ENCODE measurements around the gene TRRAP. TPM values are rescaled to one million over a fixed set of nuclear protein-coding genes. Genes with fewer than 3 reads are reported as not detected.

Gene TRRAP
- total RNA-seq, 1 experiment from 2014 or later = 3.9 TPM

DNA sequence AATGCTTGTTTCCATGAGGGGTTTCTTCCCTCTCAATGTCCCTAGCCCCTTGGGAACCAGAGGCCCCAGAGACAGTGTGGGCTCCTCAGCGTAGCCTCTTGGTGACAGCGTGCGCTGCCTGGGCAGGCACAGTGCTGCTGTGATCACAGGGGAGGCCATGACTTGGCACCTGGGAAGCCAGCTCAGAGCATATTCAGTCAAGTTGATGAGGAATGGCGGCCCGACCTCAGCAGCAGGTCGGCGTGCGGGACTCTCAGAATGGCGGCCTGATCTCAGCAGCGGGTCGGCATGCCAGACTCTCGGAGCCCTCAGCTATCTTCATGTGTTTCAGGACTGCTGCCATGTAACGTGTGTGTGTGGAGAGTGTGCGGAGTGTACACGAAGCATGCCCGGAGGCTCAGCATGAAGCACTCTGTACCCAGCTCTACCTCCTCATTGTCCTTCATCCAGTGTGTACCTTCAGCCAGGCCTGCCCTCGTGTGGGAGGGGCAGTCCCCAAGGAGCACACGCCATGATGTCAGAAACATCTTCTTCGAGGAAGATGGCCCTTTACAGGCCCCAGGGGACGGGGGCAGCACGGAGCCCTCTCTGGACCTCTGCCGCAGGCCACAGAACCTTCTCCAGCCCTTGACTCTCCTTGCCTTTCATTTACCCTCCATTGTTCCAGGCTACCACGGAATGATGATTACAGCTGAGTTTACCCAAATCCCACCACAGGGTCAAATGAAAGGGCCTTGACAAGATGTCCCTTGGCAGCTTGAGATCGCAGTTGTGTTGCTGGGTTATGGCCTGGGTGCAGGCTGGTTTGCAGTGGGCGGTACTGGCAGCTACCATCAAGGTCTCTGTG lies 135.2 kb downstream of the TRRAP start:
- peaks cover 5% of the 10 kb centered on the region for H3K36me3 ChIP-seq
- DNase-seq = no peak
- H3K9me3 ChIP-seq = no peaks in the 10 kb centered on the region
- H3K27me3 ChIP-seq = no peaks in the 10 kb centered on the region
- H3K4me3 ChIP-seq = no peak overlapping the region

DNA sequence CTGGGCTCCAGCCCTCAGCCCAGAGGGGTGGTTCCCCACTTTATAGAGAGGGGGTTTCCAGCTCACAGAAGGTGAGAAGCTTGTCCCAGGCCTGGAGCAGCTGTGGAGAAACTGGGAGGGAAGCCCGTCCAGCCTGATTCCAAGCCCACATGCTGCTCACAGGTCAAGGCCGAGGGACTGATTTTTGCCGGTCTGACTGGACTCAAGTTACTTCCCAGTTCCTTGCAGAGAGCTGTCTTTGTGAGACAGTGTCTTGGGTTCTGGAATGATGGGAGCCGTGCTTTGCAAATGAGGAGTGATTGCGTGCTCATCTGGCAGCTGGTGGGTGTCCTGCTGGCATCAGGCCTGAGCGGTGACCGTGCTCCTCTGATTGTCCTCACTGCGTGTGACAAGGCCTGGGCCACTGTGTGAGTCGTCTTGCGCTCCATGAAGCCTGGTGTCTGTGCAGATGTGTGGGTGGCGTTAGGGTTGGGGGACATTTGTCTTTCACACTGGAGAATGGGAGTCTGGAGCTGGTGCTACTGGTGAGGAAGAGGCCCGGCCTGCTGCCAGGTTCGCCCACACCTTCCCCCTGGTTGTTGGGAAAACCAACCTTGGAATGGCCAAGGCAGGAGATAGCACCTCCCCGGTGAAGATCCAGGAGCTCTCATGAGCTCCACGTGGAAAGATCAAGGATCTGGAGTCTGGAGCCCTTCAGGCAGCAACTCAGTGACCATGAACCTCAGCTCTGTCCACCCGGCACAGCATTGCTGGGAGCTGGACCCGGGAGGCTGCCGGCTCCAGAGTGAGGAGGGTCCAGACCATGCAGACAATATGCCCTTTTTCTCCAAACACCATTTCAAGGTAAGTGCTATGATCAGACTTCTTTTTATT lies 136.0 kb downstream of the TRRAP start:
- Histone ChIP-seq H3K36me3 (peaks cover 6% of the 10 kb centered on the region), H3K4me3 (no peak overlapping the region), H3K9me3 (no peaks in the 10 kb centered on the region), H3K27me3 (no peaks in the 10 kb centered on the region)
- no peak for DNase-seq

DNA sequence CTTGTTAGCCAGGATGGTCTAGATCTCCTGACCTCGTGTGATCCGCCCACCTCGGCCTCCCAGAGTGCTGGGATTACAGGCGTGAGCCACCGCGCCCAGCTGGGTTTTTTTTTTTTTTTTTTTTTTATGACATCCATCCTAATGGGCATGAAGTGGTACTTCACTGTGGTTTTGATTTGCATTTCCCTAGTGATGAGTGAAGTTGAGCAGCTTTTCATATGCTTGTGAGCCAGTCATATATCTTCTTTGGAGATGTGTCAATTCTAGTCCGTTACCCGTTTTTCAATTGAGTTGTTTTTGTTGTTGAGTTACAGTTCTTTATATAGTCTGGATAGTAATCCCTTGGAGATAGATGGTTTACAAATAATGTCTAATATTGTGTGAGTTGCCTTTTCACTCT lies 137.9 kb downstream of the TRRAP start:
- H3K27me3 ChIP-seq = no peaks in the 10 kb centered on the region
- no peak overlapping the region for H3K4me3 ChIP-seq
- no peak for DNase-seq
- H3K9me3 ChIP-seq = no peaks in the 10 kb centered on the region
- H3K36me3 ChIP-seq = peaks cover 6% of the 10 kb centered on the region

DNA sequence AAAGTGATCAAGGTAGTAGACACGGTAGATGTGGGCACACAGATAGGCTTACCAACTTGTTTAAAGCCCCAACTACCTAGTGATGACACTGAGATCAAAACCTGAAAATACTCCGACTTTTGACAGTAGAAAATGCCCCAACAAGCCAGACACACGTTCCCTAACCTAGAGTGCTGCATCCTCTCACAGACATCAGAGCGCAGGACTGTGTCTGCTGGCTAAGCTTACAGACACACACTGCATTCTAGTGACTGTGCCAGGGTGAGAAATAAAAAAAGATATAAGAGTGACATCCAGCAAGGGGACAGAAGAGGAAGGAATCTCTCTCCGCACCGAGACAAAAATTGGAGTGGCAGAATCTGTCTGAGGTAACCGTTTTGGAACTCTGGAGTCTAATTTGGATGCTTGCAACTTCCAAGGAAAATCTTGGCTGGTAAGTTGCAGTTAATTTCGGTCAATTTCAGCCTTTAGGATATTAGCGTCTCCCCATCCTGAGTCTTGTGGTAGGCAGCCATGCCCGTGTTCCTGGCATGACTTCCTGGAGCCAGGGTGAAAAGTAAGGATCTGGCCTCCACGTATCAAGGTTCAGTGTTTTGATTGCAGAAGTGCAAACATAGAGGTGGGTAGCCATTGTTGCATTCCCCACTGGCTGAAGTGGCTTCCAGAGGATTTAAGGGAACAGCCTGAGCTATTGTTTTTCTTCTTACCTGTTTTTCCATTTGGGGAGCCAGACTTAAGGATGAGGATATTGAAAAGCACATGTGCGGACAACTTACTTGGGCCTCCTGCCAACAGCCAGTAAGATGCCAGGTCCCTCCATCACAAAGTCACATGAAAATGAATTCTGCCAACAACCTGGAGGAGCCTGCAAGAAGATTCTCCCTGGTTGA lies 141.4 kb downstream of the TRRAP start:
- no peak for DNase-seq
- H3K27me3 ChIP-seq = no peaks in the 10 kb centered on the region
- no peaks in the 10 kb centered on the region for H3K9me3 ChIP-seq
- no peak overlapping the region for H3K4me3 ChIP-seq
- peaks cover 2% of the 10 kb centered on the region for H3K36me3 ChIP-seq

DNA sequence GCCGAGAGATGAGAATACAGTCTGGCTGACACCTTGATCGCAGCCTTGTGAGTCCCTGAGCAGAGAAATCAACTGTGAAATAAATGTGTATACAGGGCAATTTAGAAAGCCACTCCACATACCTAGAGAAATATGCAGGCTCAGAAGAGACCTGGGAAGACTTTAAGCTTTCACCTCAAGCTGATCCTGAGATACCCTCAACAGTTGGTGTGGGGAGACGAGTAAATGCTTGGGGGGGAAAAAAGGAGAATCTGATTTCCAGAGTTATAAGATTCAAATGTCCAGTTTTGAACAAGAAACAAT lies 142.0 kb downstream of the TRRAP start:
- no peak for DNase-seq
- Histone ChIP-seq H3K4me3 (no peak overlapping the region), H3K27me3 (no peaks in the 10 kb centered on the region), H3K36me3 (peaks cover 2% of the 10 kb centered on the region), H3K9me3 (no peaks in the 10 kb centered on the region)

GRCh38 chr7:99021941-99022560 lies 143.7 kb downstream of the TRRAP start:
- Histone ChIP-seq H3K9me3 (no peaks in the 10 kb centered on the region), H3K36me3 (peaks cover 2% of the 10 kb centered on the region), H3K4me3 (no peak overlapping the region), H3K27me3 (no peaks in the 10 kb centered on the region)
- no peak for DNase-seq

DNA sequence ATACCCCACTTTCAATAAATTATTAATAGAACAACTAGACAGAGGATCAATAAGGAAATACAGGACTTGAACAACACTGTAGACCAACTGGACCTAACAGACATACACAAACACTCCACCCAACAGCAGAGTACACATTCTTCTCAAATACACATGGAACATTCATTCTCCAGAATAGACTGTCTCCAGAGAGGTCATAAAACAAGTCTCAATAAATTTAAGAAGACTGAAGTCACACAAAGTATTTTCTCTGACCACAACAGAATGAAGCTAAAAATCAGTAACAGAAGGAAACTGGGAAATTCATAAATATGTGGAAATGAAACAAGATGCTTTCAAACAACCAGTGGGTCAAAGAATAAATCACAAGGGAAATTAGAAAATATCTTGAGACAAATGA lies 145.7 kb downstream of the TRRAP start:
- Histone ChIP-seq H3K36me3 (no peaks in the 10 kb centered on the region; the same call in none of the 2 replicates), H3K27me3 (no peaks in the 10 kb centered on the region), H3K4me3 (no peak overlapping the region), H3K9me3 (no peaks in the 10 kb centered on the region)
- no peak for DNase-seq

DNA sequence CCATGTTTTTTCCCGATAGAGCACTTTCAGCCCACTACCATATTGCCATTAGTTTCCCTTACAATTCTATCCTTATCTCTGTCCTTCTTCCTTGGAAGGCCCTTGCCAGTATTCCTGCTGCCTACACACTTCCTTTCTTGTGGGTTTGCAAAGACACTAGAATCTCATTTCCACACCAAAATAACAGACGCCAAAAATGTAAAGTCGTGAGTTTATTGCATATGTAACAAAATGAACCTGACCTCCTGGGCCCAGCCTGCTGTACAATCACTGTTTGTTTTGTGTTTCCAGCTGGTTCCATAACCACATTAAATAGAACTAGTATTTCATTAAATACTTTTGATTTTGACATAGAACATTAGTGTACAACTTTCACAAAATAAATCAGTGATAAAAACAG lies 148.9 kb downstream of the TRRAP start:
- Histone ChIP-seq H3K9me3 (no peaks in the 10 kb centered on the region), H3K36me3 (peaks cover 8% of the 10 kb centered on the region; the same call in 1 of the 2 replicates), H3K4me3 (no peak overlapping the region), H3K27me3 (no peaks in the 10 kb centered on the region)
- DNase-seq = no peak

DNA sequence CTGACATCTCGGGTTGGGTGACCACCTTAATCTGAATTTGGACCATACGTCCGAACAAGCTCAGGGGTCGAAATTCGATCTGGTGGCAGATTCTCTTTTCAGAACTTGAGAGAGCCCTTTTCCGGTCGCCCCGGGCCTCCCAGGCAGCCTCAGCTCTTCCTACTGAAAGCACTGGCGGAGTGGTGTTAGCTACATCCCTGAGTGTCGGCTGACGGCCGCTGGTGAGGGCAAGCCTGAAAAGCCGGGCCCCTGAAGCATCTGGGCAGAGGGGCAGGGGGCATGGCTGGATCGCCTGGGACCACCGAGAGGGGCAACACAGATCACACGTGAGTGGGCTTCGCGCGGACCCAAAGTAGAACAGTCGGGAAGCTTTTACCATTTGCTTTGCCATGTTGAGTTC lies 149.5 kb downstream of the TRRAP start:
- H3K36me3 ChIP-seq = peaks cover 8% of the 10 kb centered on the region; the same call in 1 of the 2 replicates
- no peak overlapping the region for H3K4me3 ChIP-seq
- no peaks in the 10 kb centered on the region for H3K27me3 ChIP-seq
- DNase-seq = no peak
- no peaks in the 10 kb centered on the region for H3K9me3 ChIP-seq

DNA sequence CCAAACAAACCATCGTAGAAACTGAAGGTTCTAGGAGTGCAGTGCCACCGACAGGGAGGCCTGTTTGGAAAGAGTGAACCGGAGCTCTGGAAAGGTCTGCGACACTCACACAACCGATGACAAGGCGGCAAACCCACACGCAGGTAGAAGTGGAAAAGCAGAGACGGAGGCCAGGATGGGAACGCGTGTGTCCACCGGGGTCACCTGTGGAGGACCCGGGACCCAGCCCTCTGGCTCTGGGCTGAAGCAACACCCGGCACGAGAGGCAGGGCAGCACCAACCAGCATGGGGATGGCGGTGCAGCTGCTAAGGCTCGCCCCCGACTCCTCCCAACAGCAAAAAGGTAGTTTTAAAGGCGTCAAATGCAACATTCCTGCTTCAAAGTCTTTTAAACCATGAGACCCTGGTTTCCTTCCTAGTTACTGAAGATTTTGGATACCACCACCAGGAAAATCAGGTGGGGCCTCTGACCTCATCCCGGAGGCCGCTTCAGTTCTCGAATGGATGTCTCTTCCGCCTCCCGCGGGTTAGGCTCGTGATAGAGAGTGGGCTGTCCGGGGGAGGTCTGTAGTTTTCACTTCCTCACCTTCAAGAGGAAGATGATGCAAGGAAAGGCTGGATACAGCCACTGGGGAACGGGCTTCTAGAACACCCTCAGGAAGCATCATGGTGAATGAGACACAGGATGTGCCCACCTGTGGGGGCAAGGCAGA lies 150.1 kb downstream of the TRRAP start:
- peaks cover 8% of the 10 kb centered on the region; the same call in 1 of the 2 replicates for H3K36me3 ChIP-seq
- H3K9me3 ChIP-seq = no peaks in the 10 kb centered on the region
- H3K4me3 ChIP-seq = no peak overlapping the region
- no peaks in the 10 kb centered on the region for H3K27me3 ChIP-seq
- no peak for DNase-seq

DNA sequence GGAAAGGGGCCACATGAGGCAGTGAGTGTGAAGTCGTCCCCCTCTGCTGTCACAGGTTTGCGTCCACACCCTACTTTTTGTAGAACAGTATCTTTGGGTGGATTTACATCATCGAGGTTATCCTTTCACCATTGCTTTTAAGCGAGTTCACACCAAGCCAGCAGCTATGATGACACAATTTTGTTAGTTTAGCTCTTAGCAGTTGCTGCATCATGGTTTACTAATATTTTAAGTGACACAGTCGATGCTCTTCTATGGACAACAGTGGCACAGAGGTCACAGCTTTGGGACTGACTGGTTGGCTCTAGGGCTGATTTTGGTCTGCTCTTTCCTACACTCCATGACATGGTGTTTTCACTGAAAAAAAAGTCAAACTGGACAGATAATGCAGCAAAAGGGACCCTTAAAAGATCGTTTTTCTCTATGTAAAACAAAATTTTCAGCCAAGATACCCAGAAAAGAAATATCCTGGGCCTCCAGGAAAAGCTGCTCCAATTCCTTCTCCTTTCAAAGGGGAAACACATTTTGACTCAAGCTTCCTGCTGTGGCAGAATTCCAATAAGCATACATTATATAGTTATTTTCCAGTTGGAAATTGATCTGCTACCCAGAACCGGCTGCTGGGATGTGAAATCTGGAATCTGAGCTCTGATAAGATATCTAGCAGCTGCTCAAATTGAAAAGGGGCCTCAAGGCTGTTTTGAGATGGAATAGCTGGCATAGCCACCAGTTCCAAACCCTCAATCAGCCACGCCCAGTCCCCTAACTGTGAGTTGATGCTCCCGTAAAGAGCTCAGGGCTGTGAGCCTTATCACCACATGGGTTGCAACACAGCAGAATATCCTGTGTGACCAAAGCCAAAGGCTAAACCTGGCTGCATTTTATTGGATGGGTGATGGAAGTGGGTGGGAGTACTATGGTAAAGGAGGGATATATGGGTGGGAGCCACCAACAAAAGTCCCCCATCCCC lies 151.4 kb downstream of the TRRAP start:
- H3K36me3 ChIP-seq = peaks cover 8% of the 10 kb centered on the region; the same call in 1 of the 2 replicates
- no peaks in the 10 kb centered on the region for H3K27me3 ChIP-seq
- H3K4me3 ChIP-seq = no peak overlapping the region
- H3K9me3 ChIP-seq = no peaks in the 10 kb centered on the region
- DNase-seq = no peak

DNA sequence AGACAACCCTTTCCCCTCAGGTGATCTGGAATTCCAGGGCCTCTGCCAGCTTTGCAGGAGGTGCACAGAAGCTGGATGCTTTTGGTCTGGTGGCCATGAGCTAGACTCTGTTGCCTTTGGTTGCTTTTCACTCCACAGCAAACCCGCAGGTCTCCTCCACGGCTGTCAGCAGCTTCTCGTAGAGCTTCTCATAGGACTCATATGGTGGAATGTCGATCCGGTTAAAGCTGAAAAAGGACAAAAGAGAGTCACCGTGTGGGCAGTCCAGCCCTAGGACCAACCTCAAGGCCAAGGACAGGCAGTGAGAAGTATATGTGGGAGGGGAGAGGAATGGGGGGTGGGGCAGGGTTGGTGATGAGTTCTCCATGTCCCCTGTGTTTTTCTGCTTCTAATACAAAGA lies 152.1 kb downstream of the TRRAP start:
- H3K4me3 ChIP-seq = no peak overlapping the region
- H3K36me3 ChIP-seq = peaks cover 9% of the 10 kb centered on the region; the same call in 1 of the 2 replicates
- H3K9me3 ChIP-seq = no peaks in the 10 kb centered on the region
- DNase-seq = no peak
- no peaks in the 10 kb centered on the region for H3K27me3 ChIP-seq

DNA sequence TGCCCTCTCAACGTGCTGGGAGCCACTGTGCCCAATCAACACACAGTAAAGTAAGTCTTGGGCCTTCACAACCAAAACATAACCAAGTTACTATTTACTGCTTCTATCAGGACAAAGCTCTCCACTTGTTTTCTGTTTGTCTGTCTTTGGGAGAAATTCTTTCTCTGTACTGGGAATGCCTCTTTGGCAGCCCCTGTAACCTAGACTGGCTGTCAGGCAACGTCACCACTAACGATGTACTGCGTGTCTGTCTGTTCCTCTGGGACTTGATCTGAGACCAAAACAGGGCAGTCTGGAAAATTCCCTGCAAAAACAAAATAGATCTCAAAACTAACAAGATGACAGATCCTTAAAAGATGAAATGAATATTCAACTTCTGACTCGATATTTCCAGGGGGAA lies 152.6 kb downstream of the TRRAP start:
- peaks cover 10% of the 10 kb centered on the region; the same call in 1 of the 2 replicates for H3K36me3 ChIP-seq

GRCh38 chr7:99031496-99031895 lies 153.2 kb downstream of the TRRAP start:
- no peak for DNase-seq
- no peaks in the 10 kb centered on the region for H3K27me3 ChIP-seq
- H3K36me3 ChIP-seq = peaks cover 10% of the 10 kb centered on the region; the same call in 1 of the 2 replicates
- no peaks in the 10 kb centered on the region for H3K9me3 ChIP-seq
- H3K4me3 ChIP-seq = no peak overlapping the region

More for the DNA sequence above, 152.6 kb downstream of the TRRAP start:
- H3K9me3 ChIP-seq = no peaks in the 10 kb centered on the region
- no peak for DNase-seq
- no peak overlapping the region for H3K4me3 ChIP-seq
- H3K27me3 ChIP-seq = no peaks in the 10 kb centered on the region

DNA sequence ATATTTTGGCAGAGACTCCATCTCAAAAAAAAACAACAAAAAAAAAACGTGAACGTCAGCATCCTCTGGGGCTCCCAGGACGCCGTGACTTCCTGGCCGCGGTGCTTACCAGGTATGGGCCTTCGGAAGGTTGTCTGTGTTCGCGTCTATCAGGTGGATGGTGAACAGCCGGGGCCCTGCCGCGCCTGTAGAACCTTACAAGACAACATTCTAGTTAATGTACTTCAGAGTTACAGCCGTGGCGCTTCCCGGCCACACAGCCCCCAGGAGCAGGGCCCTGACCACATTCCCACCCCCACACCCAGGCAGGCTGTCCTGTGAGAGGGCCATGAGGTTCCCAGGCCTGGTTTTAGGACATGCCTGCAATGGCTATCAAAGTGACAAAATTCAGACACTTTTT lies 154.6 kb downstream of the TRRAP start:
- H3K36me3 ChIP-seq = peaks cover 18% of the 10 kb centered on the region
- no peak for DNase-seq
- no peak overlapping the region for H3K4me3 ChIP-seq
- no peaks in the 10 kb centered on the region for H3K27me3 ChIP-seq
- no peaks in the 10 kb centered on the region for H3K9me3 ChIP-seq

All from MG63 (cell line).